Activated CD8-positive, alpha-beta T cell treated with anti-CD3 and anti-CD28 coated beads, Interleukin-2, amount 10 ng/mL, durations not matched to agents 7 days and 5 days (primary cell): Measurements from ENCODE around the gene GALNS. TPM values are rescaled to one million over a fixed set of nuclear protein-coding genes. Genes with fewer than 3 reads are reported as not detected.
A peak's percentile ranks its signal among the peaks of the same experiment; 100 is the strongest.
"Not testable (repeated sequence)": the region's sequence is repeated elsewhere in the genome, so short reads cannot be mapped to it uniquely, and the experiment has no call there.

Source experiments
- ATAC-seq: fragments of 150-1000 bp; cut with Tn5 transposase; one replicate; pipeline ENCODE4 v1.10.0; 2021; ENCODE audit warnings: moderate library complexity
- CTCF ChIA-PET: fragments of 350-600 bp; sonication (Branson Sonifier 250); formaldehyde crosslinking; loops from one replicate; lab custom pipeline; 2021; ENCODE audit warnings: antibody characterized with exemption; lab: Charles Lee
- POLR2A ChIA-PET: fragments of 350-600 bp; sonication (Branson Sonifier 250); formaldehyde crosslinking; loops from one replicate; lab custom pipeline; 2021; ENCODE audit warnings: antibody characterized with exemption; lab: Charles Lee
- DNase-seq: peaks from one replicate; pipeline ENCODE4 v3.0.0-alpha.2; 2020
- H3K27ac Mint-ChIP-seq: one replicate; pipeline ENCODE4 v1.8.0; 2021; ENCODE audit warnings: mild to moderate bottlenecking, mixed read lengths
- H3K27me3 Mint-ChIP-seq: one replicate; pipeline ENCODE4 v1.8.0; 2021; ENCODE audit warnings: low read depth, mixed read lengths
- H3K36me3 Mint-ChIP-seq: one replicate; pipeline ENCODE4 v1.8.0; 2021; ENCODE audit warnings: low read depth, mixed read lengths
- H3K4me1 Mint-ChIP-seq: one replicate; pipeline ENCODE4 v1.8.0; 2021; ENCODE audit warnings: low read depth, mixed read lengths
- H3K4me3 Mint-ChIP-seq: one replicate; pipeline ENCODE4 v1.8.0; 2021; ENCODE audit warnings: mild to moderate bottlenecking, mixed read lengths
- H3K9me3 Mint-ChIP-seq: one replicate; pipeline ENCODE4 v1.8.0; 2022; ENCODE audit warnings: mixed read lengths; ENCODE audit not compliant: insufficient read depth
- total RNA-seq, 2 experiments: library from RNA; stranded (reverse); gene quantifications; one replicate each; pipeline ENCODE4 v1.2.3, GENCODE V29; 2021

Gene GALNS
- total RNA-seq, 2 experiments from 2014 or later: 31.1 to 33.3 TPM

- CTCF ChIA-PET: interaction anchor here (1.7 kb wide), 1 partner anchor 11 kb away, joined by 4 read pairs; no protein-coding TSS in a partner anchor
- ATAC-seq, POLR2A ChIA-PET, H3K36me3 Mint-ChIP-seq, H3K27ac Mint-ChIP-seq, H3K27me3 Mint-ChIP-seq, DNase-seq, H3K9me3 Mint-ChIP-seq, H3K4me3 Mint-ChIP-seq: not testable (repeated sequence)
- H3K4me1 Mint-ChIP-seq: peaks cover 47% of the 10 kb centered on the region
These were observed 68.0 kb downstream of the GALNS start for GRCh38 chr16:88788749-88789148.

GRCh38 chr16:88787579-88788314, 69.0 kb downstream of the GALNS start:
- Mint-ChIP-seq H3K27me3 (no peaks in the 10 kb centered on the region), H3K27ac (peak overlapping the region; percentile 30), H3K36me3 (peaks cover 9% of the 10 kb centered on the region), H3K4me1 (peaks cover 49% of the 10 kb centered on the region), H3K9me3 (no peaks in the 10 kb centered on the region), H3K4me3 (no peak overlapping the region)
- DNase-seq (no peak), ATAC-seq (no peak)
- CTCF ChIA-PET: interaction anchor here (0.8 to 1.8 kb wide), 4 partner anchors 12 to 103 kb away, joined by 3 to 6 read pairs (median 4); partner anchors contain the start of gene APRT
- POLR2A ChIA-PET: no interaction called here

- ChIA-PET POLR2A (no interaction called here), CTCF (interaction anchor here (0.6 to 3.1 kb wide), 5 partner anchors 8 to 42 kb away, joined by 4 to 13 read pairs (median 5); no protein-coding TSS in a partner anchor)
- peak; percentile 58 for ATAC-seq
- H3K27ac Mint-ChIP-seq: peak within 1 kb of the TSS; percentile 82
- H3K4me1 Mint-ChIP-seq: peaks cover 52% of the 10 kb centered on the region
- H3K4me3 Mint-ChIP-seq: peak within 1 kb of the TSS; percentile 87
- no peaks in the 10 kb centered on the region for H3K9me3 Mint-ChIP-seq
- peak; percentile 83 for DNase-seq
- H3K36me3 Mint-ChIP-seq: peaks cover 14% of the 10 kb centered on the region
- H3K27me3 Mint-ChIP-seq: no peaks in the 10 kb centered on the region
These were observed 71.4 kb downstream of the GALNS start, which contains the start of gene PIEZO1 for GRCh38 chr16:88785106-88785924. Gene PIEZO1, minus strand, starts transcription at chr16:88785220. Its CDS starts 256 bp downstream, at chr16:88784964.

- POLR2A ChIA-PET: no interaction called here
- ATAC-seq: peak; percentile 21
- peaks cover 14% of the 10 kb centered on the region for H3K36me3 Mint-ChIP-seq
These were observed 72.0 kb downstream of the GALNS start for GRCh38 chr16:88784856-88785105.

GRCh38 chr16:88784074-88784855, 72.5 kb downstream of the GALNS start:
- peaks cover 52% of the 10 kb centered on the region for H3K4me1 Mint-ChIP-seq
- H3K9me3 Mint-ChIP-seq: no peaks in the 10 kb centered on the region
- peak; percentile 32 for ATAC-seq
- DNase-seq: peak; percentile 64
- H3K36me3 Mint-ChIP-seq: peaks cover 14% of the 10 kb centered on the region
- ChIA-PET CTCF (interaction anchor here (0.9 to 3.1 kb wide), 6 partner anchors 9 to 79 kb away, joined by 3 to 13 read pairs (median 4); no protein-coding TSS in a partner anchor), POLR2A (no interaction called here)
- no peaks in the 10 kb centered on the region for H3K27me3 Mint-ChIP-seq
- H3K4me3 Mint-ChIP-seq: peak overlapping the region; percentile 87
- peak overlapping the region; percentile 92 for H3K27ac Mint-ChIP-seq

More at GRCh38 chr16:88784856-88785105, 72.0 kb downstream of the GALNS start:
- H3K4me3 Mint-ChIP-seq: peak overlapping the region; percentile 87
- no peaks in the 10 kb centered on the region for H3K27me3 Mint-ChIP-seq
- H3K27ac Mint-ChIP-seq: no peak overlapping the region
- H3K9me3 Mint-ChIP-seq: no peaks in the 10 kb centered on the region
- CTCF ChIA-PET: interaction anchor here (0.9 to 3.1 kb wide), 5 partner anchors 9 to 79 kb away, joined by 3 to 13 read pairs (median 5); no protein-coding TSS in a partner anchor
- no peak for DNase-seq
- peaks cover 52% of the 10 kb centered on the region for H3K4me1 Mint-ChIP-seq

- Mint-ChIP-seq H3K36me3 (peaks cover 14% of the 10 kb centered on the region), H3K9me3 (no peaks in the 10 kb centered on the region), H3K4me3 (peak overlapping the region; percentile 87), H3K27ac (peak overlapping the region; percentile 92), H3K27me3 (no peaks in the 10 kb centered on the region), H3K4me1 (peaks cover 54% of the 10 kb centered on the region)
- no peak for ATAC-seq
- no peak for DNase-seq
- ChIA-PET POLR2A (interaction anchor here (0.6 to 1.8 kb wide), 4 partner anchors 27 to 393 kb away, joined by 3 to 5 read pairs (median 3); no protein-coding TSS in a partner anchor), CTCF (interaction anchor here (0.6 to 3.2 kb wide), 10 partner anchors 10 to 157 kb away, joined by 3 to 13 read pairs (median 5); no protein-coding TSS in a partner anchor)
These were observed 73.2 kb downstream of the GALNS start for GRCh38 chr16:88783391-88784073.

GRCh38 chr16:88782454-88783390, 74.0 kb downstream of the GALNS start:
- H3K36me3 Mint-ChIP-seq: peaks cover 14% of the 10 kb centered on the region
- peaks cover 59% of the 10 kb centered on the region for H3K4me1 Mint-ChIP-seq
- CTCF ChIA-PET: interaction anchor here (0.6 to 3.2 kb wide), 14 partner anchors 11 to 532 kb away, joined by 3 to 14 read pairs (median 6); partner anchors contain the start of gene APRT
- H3K27ac Mint-ChIP-seq: peak overlapping the region; percentile 92
- ATAC-seq (no peak), DNase-seq (no peak)
- POLR2A ChIA-PET: interaction anchor here (0.6 to 2.8 kb wide), 8 partner anchors 11 to 394 kb away, joined by 3 to 13 read pairs (median 3); partner anchors contain the start of gene CDT1
- H3K27me3 Mint-ChIP-seq: no peaks in the 10 kb centered on the region
- H3K4me3 Mint-ChIP-seq: peak overlapping the region; percentile 87
- H3K9me3 Mint-ChIP-seq: no peaks in the 10 kb centered on the region

GRCh38 chr16:88781140-88782077, 75.3 kb downstream of the GALNS start:
- peak overlapping the region; percentile 92 for H3K27ac Mint-ChIP-seq
- POLR2A ChIA-PET: interaction anchor here (0.5 to 2.8 kb wide), 11 partner anchors 11 to 460 kb away, joined by 3 to 13 read pairs (median 4); partner anchors contain the start of genes APRT, CDT1, GALNS and TRAPPC2L

More at GRCh38 chr16:88781140-88782077, 75.3 kb downstream of the GALNS start:
- Mint-ChIP-seq H3K4me3 (peak overlapping the region; percentile 87), H3K36me3 (peaks cover 15% of the 10 kb centered on the region), H3K9me3 (no peaks in the 10 kb centered on the region), H3K4me1 (peaks cover 57% of the 10 kb centered on the region), H3K27me3 (no peaks in the 10 kb centered on the region)
- CTCF ChIA-PET: interaction anchor here (0.6 to 3.2 kb wide), 13 partner anchors 9 to 533 kb away, joined by 3 to 14 read pairs (median 6); partner anchors contain the start of genes APRT and CDT1
- peak; percentile 59 for ATAC-seq
- peak; percentile 80 for DNase-seq
